H1 (cell line): ENCODE measurements around the gene CPLANE1. TPM values are rescaled to one million over a fixed set of nuclear protein-coding genes. Genes with fewer than 3 reads are reported as not detected.

Experiments
- CTCF ChIA-PET: fragments of 300-600 bp; sonication (Branson Sonifier 250); formaldehyde crosslinking; loops from one replicate; lab custom pipeline; 2021; ENCODE audit not compliant: partially characterized antibody; lab: Charles Lee
- POLR2A ChIA-PET: fragments of 300-600 bp; sonication (Branson Sonifier 250); formaldehyde crosslinking; loops from one replicate; lab custom pipeline; 2021; ENCODE audit warnings: inconsistent platforms; ENCODE audit not compliant: partially characterized antibody; lab: Charles Lee
- DNase-seq, 2 experiments: peaks; one replicate each; pipeline versions ENCODE4 v3.0.0 to v3.0.0-alpha.2; 2010 to 2022; ENCODE audit warnings: low spot score in 2 of 2, low read depth in 1 of 2, mixed read lengths in 1 of 2
- FAIRE-seq: peaks from 2 replicates; lab custom pipeline; 2011; peaks lifted over from hg19 to GRCh38; lab: Jason Lieb, UNC
- H2AFZ ChIP-seq: 2 replicates; pipeline ENCODE4 v1.8.1; 2012; ENCODE audit warnings: low read length, inconsistent platforms
- H2AK5ac ChIP-seq: 2 replicates; pipeline ENCODE4 v1.6.1; 2013; ENCODE audit warnings: low read depth, low read length
- H2BK120ac ChIP-seq: replicated peaks from 2 replicates; pipeline ENCODE3; 2013; ENCODE audit warnings: low read depth, low read length, inconsistent platforms
- H2BK12ac ChIP-seq: 2 replicates; pipeline ENCODE4 v1.6.1; 2013; ENCODE audit warnings: low read depth, low read length
- H2BK15ac ChIP-seq: 2 replicates; pipeline ENCODE4 v1.6.1; 2013; ENCODE audit warnings: low read length
- H2BK20ac ChIP-seq: 2 replicates; pipeline ENCODE4 v1.6.1; 2013; ENCODE audit warnings: low read length
- H2BK5ac ChIP-seq: 2 replicates; pipeline ENCODE4 v1.6.1; 2013; ENCODE audit warnings: low read depth, low read length
- H3K14ac ChIP-seq: 2 replicates; pipeline ENCODE4 v1.6.1; 2013; ENCODE audit warnings: inconsistent platforms; ENCODE audit not compliant: insufficient read length
- H3K18ac ChIP-seq: 2 replicates; pipeline ENCODE4 v1.6.1; 2013; ENCODE audit warnings: low read length; ENCODE audit errors: extremely low read depth
- H3K23ac ChIP-seq: 2 replicates; pipeline ENCODE4 v1.6.1; 2013; ENCODE audit warnings: inconsistent platforms; ENCODE audit not compliant: insufficient read length
- H3K23me2 ChIP-seq: 2 replicates; pipeline ENCODE4 v1.6.1; 2013; ENCODE audit warnings: low read depth, low read length
- H3K27ac ChIP-seq: 2 replicates; pipeline ENCODE4 v1.6.1; 2011; ENCODE audit warnings: low read depth, low read length, inconsistent platforms
- H3K27me3 ChIP-seq, 4 experiments: replicated peaks in 1 of 4; 1 replicate in 1 of 4; 2 replicates in 3 of 4; pipeline versions ENCODE4 v1.6.1 to v1.8.1; 2011 to 2013; ENCODE audit warnings: low read length in 3 of 4, mild to moderate bottlenecking in 3 of 4, inconsistent platforms in 2 of 4, mixed read lengths in 2 of 4, moderate library complexity in 1 of 4; ENCODE audit not compliant: control insufficient read depth in 3 of 4, insufficient read depth in 3 of 4; ENCODE audit errors: extremely low read depth in 1 of 4
- H3K36me3 ChIP-seq, 4 experiments: 2 replicates each; pipeline versions ENCODE4 v1.6.1 to v1.8.1; 2011 to 2013; ENCODE audit warnings: mild to moderate bottlenecking in 4 of 4, low read length in 3 of 4, moderate library complexity in 2 of 4, control low read depth in 1 of 4, inconsistent platforms in 1 of 4; ENCODE audit not compliant: insufficient read depth in 4 of 4, control insufficient read depth in 2 of 4
- H3K4ac ChIP-seq: replicated peaks from 2 replicates; pipeline ENCODE3; 2013; ENCODE audit warnings: low read length, low read depth, mixed read lengths, inconsistent platforms; ENCODE audit not compliant: insufficient read length
- H3K4me1 ChIP-seq, 4 experiments: replicated peaks in 1 of 4; 1 replicate in 1 of 4; 2 replicates in 3 of 4; pipeline versions ENCODE4 v1.6.1 to v1.8.1; 2011 to 2013; ENCODE audit warnings: low read length in 3 of 4, inconsistent platforms in 2 of 4, mixed read lengths in 1 of 4; ENCODE audit not compliant: insufficient read depth in 4 of 4, control insufficient read depth in 3 of 4
- H3K4me2 ChIP-seq, 2 experiments: 2 replicates each; pipeline versions ENCODE4 v1.6.1 to v1.8.1; 2011 to 2013; ENCODE audit warnings: low read depth in 2 of 2, low read length in 2 of 2, control low read depth in 1 of 2, inconsistent platforms in 1 of 2, mild to moderate bottlenecking in 1 of 2; ENCODE audit not compliant: insufficient read depth in 1 of 2
- H3K4me3 ChIP-seq, 4 experiments: fragments of 200-600, 300-600 bp in 1 of 4; sonication (generic), shearing (Covaris generic), sonication (Bioruptor Twin) in 1 of 4; 2 replicates each; pipeline versions ENCODE4 v1.5.1 to v1.8.1; 2011 to 2016; ENCODE audit warnings: low read length in 4 of 4, low read depth in 3 of 4, control low read depth in 2 of 4, inconsistent platforms in 2 of 4, mild to moderate bottlenecking in 2 of 4, mixed read lengths in 1 of 4, moderate library complexity in 1 of 4; ENCODE audit not compliant: insufficient read depth in 2 of 4; ENCODE audit errors: extremely low read depth in 1 of 4
- H3K56ac ChIP-seq: replicated peaks from 2 replicates; pipeline ENCODE3; 2013; ENCODE audit warnings: low read depth, mild to moderate bottlenecking, mixed read lengths, low read length, inconsistent platforms; ENCODE audit not compliant: insufficient read length
- H3K79me1 ChIP-seq: 2 replicates; pipeline ENCODE4 v1.6.1; 2013; ENCODE audit warnings: low read depth, low read length, control low read depth
- H3K79me2 ChIP-seq, 2 experiments: 2 replicates each; pipeline versions ENCODE4 v1.6.1 to v1.8.1; 2012 to 2013; ENCODE audit warnings: low read length in 2 of 2, mild to moderate bottlenecking in 2 of 2, inconsistent platforms in 1 of 2; ENCODE audit not compliant: insufficient read depth in 2 of 2, control insufficient read depth in 1 of 2
- H3K9ac ChIP-seq, 4 experiments: replicated peaks in 1 of 4; 1 replicate in 1 of 4; 2 replicates in 3 of 4; pipeline versions ENCODE4 v1.6.1 to v1.8.1; 2011 to 2013; ENCODE audit warnings: low read depth in 3 of 4, low read length in 3 of 4, control low read depth in 2 of 4, mild to moderate bottlenecking in 2 of 4, moderate library complexity in 2 of 4, inconsistent platforms in 1 of 4; ENCODE audit errors: extremely low read depth in 1 of 4
- H3K9me3 ChIP-seq, 2 experiments: 2 replicates each; pipeline versions ENCODE4 v1.6.1 to v1.8.1; 2012 to 2013; ENCODE audit warnings: mild to moderate bottlenecking in 2 of 2, moderate library complexity in 2 of 2, control low read depth in 1 of 2, inconsistent platforms in 1 of 2, low read depth in 1 of 2, low read length in 1 of 2, mixed read lengths in 1 of 2; ENCODE audit not compliant: insufficient read depth in 2 of 2
- H4K20me1 ChIP-seq, 2 experiments: replicated peaks in 1 of 2; 2 replicates each; pipeline versions ENCODE3 to v1.8.1; 2011 to 2013; ENCODE audit warnings: inconsistent platforms in 2 of 2, low read length in 2 of 2, mild to moderate bottlenecking in 1 of 2; ENCODE audit not compliant: insufficient read depth in 2 of 2, control insufficient read depth in 1 of 2
- H4K5ac ChIP-seq: 2 replicates; pipeline ENCODE4 v1.6.1; 2013; ENCODE audit warnings: low read length, low read depth, mixed read lengths, inconsistent platforms; ENCODE audit not compliant: insufficient read length
- H4K8ac ChIP-seq: 2 replicates; pipeline ENCODE4 v1.8.0; 2013; ENCODE audit warnings: mild to moderate bottlenecking, moderate library complexity, low read length, inconsistent platforms; ENCODE audit not compliant: insufficient read depth; ENCODE audit errors: extremely low read depth
- H4K91ac ChIP-seq: replicated peaks from 2 replicates; pipeline ENCODE3; 2013; ENCODE audit warnings: low read length, mixed read lengths, inconsistent platforms; ENCODE audit not compliant: insufficient read length
- BRCA1 ChIP-seq: IDR thresholded peaks from 2 replicates; pipeline ENCODE4 v1.6.1; 2012; ENCODE audit warnings: low read depth, low read length, improper control_type of control experiment
- PHF8 ChIP-seq: fragments of 200-600 bp; sonication (generic); conservative IDR thresholded peaks from 2 replicates; pipeline ENCODE4 v1.7.1; 2012; ENCODE audit warnings: low read depth, mild to moderate bottlenecking, inconsistent platforms, low read length, moderate library complexity
- RNF2 ChIP-seq: fragments of 200-900, 300-1000 bp; sonication (generic); IDR thresholded peaks from 2 replicates; pipeline ENCODE4 v1.7.1; 2016; ENCODE audit warnings: borderline replicate concordance, low read depth, mild to moderate bottlenecking, antibody characterized with exemption, low read length; ENCODE audit not compliant: poor library complexity, severe bottlenecking; ENCODE audit errors: missing control alignments
- SIX5 ChIP-seq: IDR thresholded peaks from 2 replicates; pipeline ENCODE4 v1.6.1; 2011; ENCODE audit warnings: mild to moderate bottlenecking, low read depth, low read length
- SP2 ChIP-seq: IDR thresholded peaks from 2 replicates; pipeline ENCODE4 v1.6.1; 2012; ENCODE audit warnings: mild to moderate bottlenecking, low read length, inconsistent platforms
- SRF ChIP-seq: IDR thresholded peaks from 2 replicates; pipeline ENCODE4 v1.6.1; 2011; ENCODE audit warnings: mild to moderate bottlenecking, low read depth, low read length, moderate library complexity
- TAF7 ChIP-seq: optimal IDR thresholded peaks from 2 replicates; pipeline ENCODE3; 2011; ENCODE audit warnings: low read depth, mild to moderate bottlenecking, inconsistent platforms, low read length, moderate library complexity, borderline replicate concordance
- TBP ChIP-seq: IDR thresholded peaks from 2 replicates; pipeline ENCODE4 v1.6.1; 2011; ENCODE audit warnings: low read depth, low read length, improper control_type of control experiment
- WGBS, 2 experiments: shearing (Covaris generic) in 1 of 2; methylation state at CpG; one replicate each; pipeline versions ENCODE4 v1.1.6 to v1.1.7; 2013 to 2015; ENCODE audit warnings: low lambda C conversion rate in 2 of 2, mixed read lengths in 2 of 2, inconsistent platforms in 1 of 2, low coverage in 1 of 2, missing lambda C conversion rate in 1 of 2; ENCODE audit not compliant: insufficient replicate concordance in 2 of 2, insufficient coverage in 1 of 2, insufficient read length in 1 of 2; ENCODE audit errors: extremely low coverage in 1 of 2, missing lambda C conversion rate in 1 of 2; 5-methylcytosine and 5-hydroxymethylcytosine counted together
- polyA plus RNA-seq, 7 experiments: library from polyadenylated mRNA; depleted of rRNA in 3 of 7; stranded (reverse) in 5 of 7; unstranded in 2 of 7; fragments of >200 nt in 5 of 7; fragments of 200-250 nt in 2 of 7; gene quantifications; 1 replicate in 5 of 7; 2 replicates in 1 of 7; 4 replicates in 1 of 7; pipeline versions ENCODE4 v1.2.1 to v1.2.3, GENCODE V29; 2011 to 2013; ENCODE audit warnings: missing spikeins in 2 of 7, mixed read lengths in 2 of 7
- total RNA-seq: library from RNA; stranded (reverse); fragmentation: NEBNext Ultra II Directional; extraction: Animal tissue kit (Norgen Biotek cat#: 25700); gene quantifications from 2 replicates; pipeline ENCODE4 v1.2.1, GENCODE V29; 2021
- TF ChIP-seq, protein P1 (sequence below), 3 experiments: IDR thresholded peaks; 1 replicate in 2 of 3; 2 replicates in 1 of 3; pipeline versions ENCODE4 v1.5.1 to v1.6.1; 2011; ENCODE audit warnings: low read length in 3 of 3, mild to moderate bottlenecking in 3 of 3, inconsistent platforms in 2 of 3, low read depth in 1 of 3, moderate library complexity in 1 of 3; ENCODE audit not compliant: insufficient read depth in 1 of 3; ENCODE audit errors: control extremely low read depth in 1 of 3
- TF ChIP-seq, protein P2 (sequence below): IDR thresholded peaks from 2 replicates; pipeline ENCODE4 v1.6.1; 2011; ENCODE audit warnings: low read length, improper control_type of control experiment

Gene CPLANE1
- total and polyA plus RNA-seq, 2 of the 8 experiments (the other 6 are each of a cell fraction or from before 2014, with no cell fraction given): 2.2 to 8.8 TPM

DNA sequence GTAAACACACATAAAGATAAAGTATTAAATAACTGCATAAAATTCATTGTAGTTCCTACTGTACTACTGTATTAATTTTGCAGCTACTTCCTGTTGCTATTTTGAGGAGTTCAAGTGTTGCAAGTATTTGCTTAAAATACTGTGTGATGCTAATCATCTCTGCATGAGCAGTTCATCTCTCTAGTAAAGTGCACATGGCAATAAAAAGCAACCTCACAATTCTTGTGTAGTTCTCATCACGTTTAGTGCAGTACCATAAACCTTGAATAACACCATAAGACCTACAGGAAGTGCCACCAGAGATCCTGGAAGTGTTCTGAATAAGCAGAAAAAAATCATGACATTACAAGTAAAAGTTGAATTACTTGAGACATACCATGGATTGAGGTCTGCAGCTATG is 34.6 kb downstream of the CPLANE1 start:
- no peaks in the 10 kb centered on the region for H3K27me3 ChIP-seq
- H2BK12ac ChIP-seq: no peak overlapping the region
- H3K4me3 ChIP-seq: no peak overlapping the region
- no peak overlapping the region for H3K4ac ChIP-seq
- WGBS, 2 experiments: 76% methylated on average over 1 of the region's 1 CpG; no CpG with 5 or more reads in 1 of the 2 experiments
- ChIA-PET CTCF (interaction anchor here (0.8 to 1.5 kb wide), 2 partner anchors 11 to 23 kb away, joined by 4 read pairs; no protein-coding TSS in a partner anchor), POLR2A (interaction anchor here (0.7 to 1.2 kb wide), 2 partner anchors 30 to 35 kb away, joined by 3 read pairs; partner anchors contain the start of gene CPLANE1)
- no peaks in the 10 kb centered on the region for H3K23me2 ChIP-seq
- no peak overlapping the region for H2BK5ac ChIP-seq
- no peak for FAIRE-seq
- no peak overlapping the region for H4K5ac ChIP-seq
- H3K9me3 ChIP-seq: no peaks in the 10 kb centered on the region
- H2AFZ ChIP-seq: no peak overlapping the region
- H3K36me3 ChIP-seq: 0 out of 8 replicates have a peak, but pooled peaks cover 0 to 5% (median 0%) of the 10 kb centered on the region in 4 experiments
- no peak overlapping the region for H2AK5ac ChIP-seq
- no peak overlapping the region for H3K9ac ChIP-seq
- H4K8ac ChIP-seq: no peak overlapping the region
- no peak overlapping the region for H3K23ac ChIP-seq
- no peaks in the 10 kb centered on the region for H3K79me2 ChIP-seq
- H3K79me1 ChIP-seq: no peaks in the 10 kb centered on the region
- no peak overlapping the region for H3K4me2 ChIP-seq
- no peak overlapping the region for H3K18ac ChIP-seq
- no peak overlapping the region for H3K27ac ChIP-seq
- no peak overlapping the region for H2BK15ac ChIP-seq
- no peak overlapping the region for H2BK120ac ChIP-seq
- no peaks in the 10 kb centered on the region for H3K4me1 ChIP-seq
- no peak overlapping the region for H3K14ac ChIP-seq
- no peak overlapping the region for H3K56ac ChIP-seq
- no peak overlapping the region for H4K91ac ChIP-seq
- H4K20me1 ChIP-seq: no peaks in the 10 kb centered on the region
- H2BK20ac ChIP-seq: no peak overlapping the region
- no peak for DNase-seq
- TF ChIP-seq, protein P1, sequence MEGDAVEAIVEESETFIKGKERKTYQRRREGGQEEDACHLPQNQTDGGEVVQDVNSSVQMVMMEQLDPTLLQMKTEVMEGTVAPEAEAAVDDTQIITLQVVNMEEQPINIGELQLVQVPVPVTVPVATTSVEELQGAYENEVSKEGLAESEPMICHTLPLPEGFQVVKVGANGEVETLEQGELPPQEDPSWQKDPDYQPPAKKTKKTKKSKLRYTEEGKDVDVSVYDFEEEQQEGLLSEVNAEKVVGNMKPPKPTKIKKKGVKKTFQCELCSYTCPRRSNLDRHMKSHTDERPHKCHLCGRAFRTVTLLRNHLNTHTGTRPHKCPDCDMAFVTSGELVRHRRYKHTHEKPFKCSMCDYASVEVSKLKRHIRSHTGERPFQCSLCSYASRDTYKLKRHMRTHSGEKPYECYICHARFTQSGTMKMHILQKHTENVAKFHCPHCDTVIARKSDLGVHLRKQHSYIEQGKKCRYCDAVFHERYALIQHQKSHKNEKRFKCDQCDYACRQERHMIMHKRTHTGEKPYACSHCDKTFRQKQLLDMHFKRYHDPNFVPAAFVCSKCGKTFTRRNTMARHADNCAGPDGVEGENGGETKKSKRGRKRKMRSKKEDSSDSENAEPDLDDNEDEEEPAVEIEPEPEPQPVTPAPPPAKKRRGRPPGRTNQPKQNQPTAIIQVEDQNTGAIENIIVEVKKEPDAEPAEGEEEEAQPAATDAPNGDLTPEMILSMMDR (IDR thresholded peaks at IDR 0.05; ENCODE audit: control extremely low read depth in 1 of 3, insufficient read depth in 1 of 3, low read depth in 1 of 3, low read length in 3 of 3): no peak
- TF ChIP-seq BRCA1 (no peak), SRF (no peak), TBP (no peak), SP2 (no peak), RNF2 (no peak), TAF7 (no peak), PHF8 (no peak), SIX5 (no peak)
- TF ChIP-seq, protein P2, sequence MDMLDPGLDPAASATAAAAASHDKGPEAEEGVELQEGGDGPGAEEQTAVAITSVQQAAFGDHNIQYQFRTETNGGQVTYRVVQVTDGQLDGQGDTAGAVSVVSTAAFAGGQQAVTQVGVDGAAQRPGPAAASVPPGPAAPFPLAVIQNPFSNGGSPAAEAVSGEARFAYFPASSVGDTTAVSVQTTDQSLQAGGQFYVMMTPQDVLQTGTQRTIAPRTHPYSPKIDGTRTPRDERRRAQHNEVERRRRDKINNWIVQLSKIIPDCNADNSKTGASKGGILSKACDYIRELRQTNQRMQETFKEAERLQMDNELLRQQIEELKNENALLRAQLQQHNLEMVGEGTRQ: no peak
